Measurements from ENCODE around the gene MLLT3.

MLLT3 gene

GRCh38 chr9:20624201-20625002 lies 2.1 kb upstream of the MLLT3 start:
- Histone ChIP-seq H3K4me2 (ENCODE audit: low read depth, low read length) (peak overlapping the region; percentile 92), H3F3A (ENCODE audit: insufficient read depth, low read length) (peaks cover 16% of the 10 kb centered on the region), H3K9me2 (replicated peaks; ENCODE audit: insufficient read depth, low read length) (no peaks in the 10 kb centered on the region), H3K9me3 (replicated peaks; ENCODE audit: insufficient read depth, low read length) (no peaks in the 10 kb centered on the region), H3K27me3 (replicated peaks; ENCODE audit: insufficient read depth, low read length) (no peaks in the 10 kb centered on the region), H3K9ac (ENCODE audit: low read length) (peak overlapping the region; percentile 65; the same call in 1 of the 2 replicates), H3K36me3 (replicated peaks; ENCODE audit: insufficient read depth, low read length) (no peaks in the 10 kb centered on the region), H3K27ac (ENCODE audit: low read length) (peak overlapping the region; percentile 78; the same call in 1 of the 2 replicates), H3K4me3 (ENCODE audit: low read length) (peak overlapping the region; percentile 64), H4K20me1 (ENCODE audit: insufficient read depth, low read length) (no peaks in the 10 kb centered on the region), H3K4me1 (ENCODE audit: low read length) (no peaks in the 10 kb centered on the region), H3K79me2 (ENCODE audit: low read length) (peaks cover 21% of the 10 kb centered on the region), H2AFZ (ENCODE audit: low read length) (peak overlapping the region; percentile 70)
- peak; percentile 69 for DNase-seq
- TF ChIP-seq CTCF (IDR thresholded peaks at IDR 0.05; ENCODE audit: low read length): peak; percentile 61
- no peak for TF ChIP-seq EZH2 (optimal IDR thresholded peaks at IDR 0.05; ENCODE audit: low read depth, low read length)

GRCh38 chr9:20623748-20624124 lies 1.4 kb upstream of the MLLT3 start:
- no peaks in the 10 kb centered on the region for H3K9me3 ChIP-seq (replicated peaks; ENCODE audit: insufficient read depth, low read length)
- H3K79me2 ChIP-seq (ENCODE audit: low read length): peaks cover 27% of the 10 kb centered on the region
- H4K20me1 ChIP-seq (ENCODE audit: insufficient read depth, low read length): no peaks in the 10 kb centered on the region
- no peaks in the 10 kb centered on the region for H3K27me3 ChIP-seq (replicated peaks; ENCODE audit: insufficient read depth, low read length)
- peak overlapping the region; percentile 92 for H3K4me2 ChIP-seq (ENCODE audit: low read depth, low read length)
- no peaks in the 10 kb centered on the region for H3K36me3 ChIP-seq (replicated peaks; ENCODE audit: insufficient read depth, low read length)
- no peaks in the 10 kb centered on the region for H3K9me2 ChIP-seq (replicated peaks; ENCODE audit: insufficient read depth, low read length)
- peak overlapping the region; percentile 70 for H2AFZ ChIP-seq (ENCODE audit: low read length)
- H3K4me3 ChIP-seq (ENCODE audit: low read length): peak overlapping the region; percentile 64
- no peak for DNase-seq
- H3K4me1 ChIP-seq (ENCODE audit: low read length): no peaks in the 10 kb centered on the region
- peak overlapping the region; percentile 65; the same call in 1 of the 2 replicates for H3K9ac ChIP-seq (ENCODE audit: low read length)
- TF ChIP-seq EZH2phosphoT487 (IDR thresholded peaks at IDR 0.05; ENCODE audit: low read length): no peak
- peaks cover 16% of the 10 kb centered on the region for H3F3A ChIP-seq (ENCODE audit: insufficient read depth, low read length)
- H3K27ac ChIP-seq (ENCODE audit: low read length): peak overlapping the region; percentile 78; the same call in 1 of the 2 replicates

DNA sequence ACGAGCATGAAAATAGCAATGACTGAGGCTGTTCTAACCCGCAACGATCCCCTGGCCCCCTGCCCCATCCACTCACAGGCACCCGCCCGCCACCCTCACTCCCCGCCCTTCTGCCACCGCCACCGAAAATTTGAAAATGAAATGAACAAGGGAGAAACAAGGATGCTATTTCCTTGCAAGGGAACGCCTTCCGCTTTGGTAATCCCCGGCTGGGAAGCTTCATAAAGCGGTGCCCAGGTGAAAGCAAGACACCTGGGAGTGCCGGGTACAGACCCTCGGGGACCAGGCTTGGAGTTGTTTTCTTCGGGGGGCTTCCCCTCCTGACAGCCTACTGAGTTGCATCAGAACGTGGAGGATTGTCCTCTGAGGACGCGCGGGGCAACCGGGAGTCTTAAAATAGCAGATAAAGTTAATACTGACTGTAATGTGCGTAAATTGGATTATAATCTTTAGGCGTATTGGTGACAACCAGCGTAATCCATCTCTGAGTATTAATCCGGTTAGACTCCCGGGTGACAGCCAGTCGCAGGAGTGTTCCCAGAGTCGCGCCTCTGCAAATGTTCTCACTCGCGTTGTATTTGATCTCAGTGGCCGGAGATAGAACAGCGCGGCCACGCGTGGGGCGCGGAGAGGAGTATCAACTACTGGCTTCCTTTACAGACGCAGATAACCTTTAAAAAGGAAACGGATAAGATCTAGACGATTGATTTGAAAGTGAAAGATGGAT lies 885 bp upstream of the MLLT3 start:
- H3K4me2 ChIP-seq (ENCODE audit: low read depth, low read length): peak overlapping the region; percentile 92
- peak overlapping the region; percentile 70 for H2AFZ ChIP-seq (ENCODE audit: low read length)
- peak overlapping the region; percentile 65 for H3K9ac ChIP-seq (ENCODE audit: low read length)
- no peak for TF ChIP-seq EZH2phosphoT487 (IDR thresholded peaks at IDR 0.05; ENCODE audit: low read length)
- TF ChIP-seq EZH2 (optimal IDR thresholded peaks at IDR 0.05; ENCODE audit: low read depth, low read length): no peak
- no peak for TF ChIP-seq CTCF (IDR thresholded peaks at IDR 0.05; ENCODE audit: low read length)
- peaks cover 33% of the 10 kb centered on the region for H3K79me2 ChIP-seq (ENCODE audit: low read length)
- peak overlapping the region; percentile 64 for H3K4me3 ChIP-seq (ENCODE audit: low read length)
- no peaks in the 10 kb centered on the region for H4K20me1 ChIP-seq (ENCODE audit: insufficient read depth, low read length)
- H3K36me3 ChIP-seq (replicated peaks; ENCODE audit: insufficient read depth, low read length): no peaks in the 10 kb centered on the region
- H3K27me3 ChIP-seq (replicated peaks; ENCODE audit: insufficient read depth, low read length): no peaks in the 10 kb centered on the region
- no peaks in the 10 kb centered on the region for H3K4me1 ChIP-seq (ENCODE audit: low read length)
- DNase-seq: peak; percentile 29
- peaks cover 16% of the 10 kb centered on the region for H3F3A ChIP-seq (ENCODE audit: insufficient read depth, low read length)
- H3K27ac ChIP-seq (ENCODE audit: low read length): peak overlapping the region; percentile 78; the same call in 1 of the 2 replicates
- H3K9me2 ChIP-seq (replicated peaks; ENCODE audit: insufficient read depth, low read length): no peaks in the 10 kb centered on the region
- no peaks in the 10 kb centered on the region for H3K9me3 ChIP-seq (replicated peaks; ENCODE audit: insufficient read depth, low read length)

All from MM.1S (cell line).